HG03378 (cell line): ENCODE data around the gene OR1I1.
"Not testable (repeated sequence)": the region's sequence is repeated elsewhere in the genome, so short reads cannot be mapped to it uniquely, and the experiment has no call there.

Source experiments
- ATAC-seq: cut with Tn5 transposase; IDR thresholded peaks from one replicate; pipeline ENCODE4 v1.9.1; 2021; ENCODE audit warnings: mild to moderate bottlenecking, moderate library complexity; ENCODE audit not compliant: unreplicated experiment

Gene OR1I1, protein sequence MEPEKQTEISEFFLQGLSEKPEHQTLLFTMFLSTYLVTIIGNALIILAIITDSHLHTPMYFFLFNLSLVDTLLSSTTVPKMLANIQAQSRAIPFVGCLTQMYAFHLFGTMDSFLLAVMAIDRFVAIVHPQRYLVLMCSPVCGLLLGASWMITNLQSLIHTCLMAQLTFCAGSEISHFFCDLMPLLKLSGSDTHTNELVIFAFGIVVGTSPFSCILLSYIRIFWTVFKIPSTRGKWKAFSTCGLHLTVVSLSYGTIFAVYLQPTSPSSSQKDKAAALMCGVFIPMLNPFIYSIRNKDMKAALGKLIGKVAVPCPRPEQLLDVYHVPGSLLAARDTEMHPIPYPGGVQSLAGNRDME

DNA sequence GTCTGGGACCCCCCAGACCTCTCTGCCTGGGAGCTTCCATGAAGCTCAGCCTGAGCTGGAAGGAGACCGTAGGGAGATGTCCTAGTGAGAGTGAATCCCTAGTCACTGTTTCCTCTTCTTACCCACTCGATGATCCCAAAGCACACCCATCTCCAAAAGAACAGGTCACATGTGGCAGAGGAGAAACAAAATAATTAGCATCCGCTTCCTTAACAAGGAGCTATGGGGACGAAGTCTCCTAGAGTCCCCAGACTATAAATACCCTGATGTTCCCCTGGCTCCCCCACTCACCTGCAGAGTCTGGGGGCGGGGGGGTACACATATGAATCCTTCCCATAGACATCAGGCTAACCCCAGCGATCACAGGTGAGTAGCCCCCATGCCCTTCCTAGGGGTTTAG lies at the start of gene OR1I1:
TSS of gene OR1I1 (plus strand) at position 301 of the 400 bp plus-strand sequence. CDS start 4,855 bp downstream, outside the sequence.
- no peak for ATAC-seq

DNA sequence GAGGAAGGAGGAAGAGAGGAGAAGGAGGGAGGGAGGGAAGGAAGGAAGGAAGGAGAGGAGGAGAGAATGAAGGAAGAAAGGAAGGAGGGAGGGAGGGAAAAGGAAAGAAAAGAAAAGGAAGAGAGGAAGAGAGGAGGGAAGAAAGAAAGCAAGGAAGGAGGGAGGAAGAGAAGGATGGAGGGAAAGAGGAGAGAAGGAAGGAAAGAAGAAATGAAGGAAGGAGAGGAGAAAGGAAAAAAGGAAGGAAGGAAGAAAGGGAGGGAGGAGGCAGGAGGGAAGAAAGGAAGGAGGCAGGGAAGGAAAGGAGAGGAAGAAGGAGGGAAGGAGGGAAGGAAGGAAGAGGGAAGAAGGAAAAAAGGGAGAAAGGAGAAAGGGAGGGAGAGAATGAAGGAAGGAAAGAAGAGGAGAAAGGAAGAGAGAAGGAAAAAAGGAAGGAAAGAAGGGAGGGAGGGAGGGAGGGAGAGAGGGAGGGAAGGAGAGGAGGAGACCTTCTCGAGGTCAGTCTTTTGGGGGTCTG lies 46.2 kb upstream of the OR1I1 start:
- no peak for ATAC-seq

DNA sequence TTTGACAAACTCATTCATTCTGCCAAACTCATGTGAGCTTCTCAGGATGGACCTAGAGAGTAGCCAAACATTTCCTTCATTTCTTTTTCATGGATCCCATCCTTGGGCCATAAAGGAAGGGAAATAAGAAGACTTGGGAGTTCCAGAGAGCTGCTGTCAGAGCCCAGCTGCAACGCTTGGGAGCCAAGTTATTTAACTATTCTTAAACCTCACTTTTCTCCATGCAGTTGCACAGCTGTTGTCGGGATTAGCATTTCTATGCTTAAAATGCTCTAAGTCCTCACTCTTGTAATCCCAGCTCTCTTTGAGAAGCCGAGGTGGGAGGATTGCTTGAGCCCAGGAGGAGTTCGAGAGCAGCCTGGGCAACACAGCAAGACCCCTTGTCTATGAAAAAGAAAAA lies 44.4 kb upstream of the OR1I1 start:
- no peak for ATAC-seq

DNA sequence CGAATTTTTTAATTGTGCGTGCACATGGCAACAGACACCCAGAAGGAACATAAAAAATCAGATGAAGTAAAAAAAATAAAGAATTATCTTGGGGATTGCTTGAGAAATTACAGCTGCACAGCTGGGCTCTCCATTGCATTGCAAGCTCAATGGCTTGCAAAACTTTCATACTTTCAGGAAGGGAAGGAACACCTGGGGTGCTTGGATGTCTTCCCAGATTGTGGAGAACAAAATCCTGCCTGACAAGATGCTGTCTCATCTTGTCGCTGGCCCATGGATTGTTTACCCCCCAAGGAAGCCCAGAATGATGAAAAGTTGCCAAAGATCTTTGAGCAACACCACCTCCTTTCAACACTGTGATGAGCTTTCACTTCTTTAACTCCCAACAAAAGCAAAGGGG lies 43.7 kb upstream of the OR1I1 start:
- no peak for ATAC-seq

DNA sequence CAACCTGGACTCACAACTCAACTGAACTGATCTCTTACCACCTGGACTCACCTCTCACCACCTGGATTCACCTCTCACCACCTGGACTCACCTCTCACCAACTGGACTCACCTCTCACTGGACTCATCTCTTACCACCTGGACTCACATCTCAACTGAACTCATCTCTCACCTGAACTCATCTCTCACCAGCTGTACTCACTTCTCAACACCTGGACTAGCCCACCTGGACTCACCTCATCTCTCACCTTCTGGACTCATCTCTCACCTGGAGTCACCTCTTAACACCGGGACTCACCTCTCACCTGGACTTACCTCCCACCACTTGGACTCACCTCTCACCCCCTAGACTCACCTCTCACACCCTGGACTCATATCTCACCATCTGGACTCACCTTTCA lies 40.0 kb upstream of the OR1I1 start:
- ATAC-seq, result no peak

DNA sequence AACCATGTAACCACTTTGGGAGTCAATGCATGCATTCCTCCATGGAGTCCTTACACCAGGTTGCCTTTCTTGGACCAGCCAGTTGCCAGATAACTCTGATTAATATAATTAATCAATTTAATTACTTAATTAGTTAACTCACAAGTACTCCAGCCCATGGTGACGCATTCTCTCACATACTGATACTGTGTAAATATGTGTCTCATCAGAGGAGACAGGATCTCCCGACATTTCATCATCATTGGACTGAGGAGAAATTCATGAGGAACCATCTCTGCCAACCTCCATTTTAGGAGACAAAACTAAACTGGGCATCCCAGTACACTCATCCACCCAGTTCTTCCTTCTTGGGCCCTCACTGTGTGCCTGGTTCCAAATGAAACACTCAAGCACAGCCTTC lies 39.2 kb upstream of the OR1I1 start:
- no peak for ATAC-seq

DNA sequence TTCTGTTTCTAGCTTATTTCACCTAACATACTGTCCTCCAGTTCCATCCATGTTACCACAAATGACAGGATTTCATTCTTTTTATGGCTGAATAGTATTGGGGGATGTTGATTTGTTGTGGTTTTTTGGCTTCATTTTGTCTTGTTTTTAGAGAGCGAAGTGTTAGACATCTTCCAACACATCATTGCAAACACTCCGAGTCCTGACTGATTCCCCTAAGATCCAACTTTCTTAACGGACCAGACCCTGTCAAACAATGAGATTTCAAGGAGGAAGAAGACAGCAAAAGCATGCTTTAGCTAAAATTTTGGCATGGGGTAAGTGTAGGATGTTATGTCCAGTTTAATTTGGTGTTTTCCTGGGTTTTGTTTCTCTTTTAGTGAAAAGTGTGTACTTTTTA lies 36.5 kb upstream of the OR1I1 start:
- no peak for ATAC-seq

DNA sequence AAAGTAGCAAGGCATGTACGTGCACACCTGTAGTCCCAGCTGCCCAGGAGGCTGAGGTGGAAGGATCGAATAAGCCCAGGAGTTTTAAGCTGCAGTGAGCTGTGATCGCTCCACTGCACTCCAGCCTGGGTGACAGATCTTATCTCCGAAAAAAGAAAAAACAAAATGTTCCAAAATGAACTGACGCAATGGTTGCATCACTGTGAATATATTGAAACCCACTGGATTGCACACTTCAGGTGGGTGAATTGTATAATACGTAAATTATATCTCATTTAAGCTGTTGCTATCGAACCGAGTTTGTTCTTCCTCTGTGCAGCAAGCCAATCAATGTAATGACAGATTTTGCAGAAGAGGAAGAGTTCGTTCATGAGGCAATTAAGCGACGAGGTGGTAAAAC lies 34.3 kb upstream of the OR1I1 start:
- ATAC-seq, result no peak

DNA sequence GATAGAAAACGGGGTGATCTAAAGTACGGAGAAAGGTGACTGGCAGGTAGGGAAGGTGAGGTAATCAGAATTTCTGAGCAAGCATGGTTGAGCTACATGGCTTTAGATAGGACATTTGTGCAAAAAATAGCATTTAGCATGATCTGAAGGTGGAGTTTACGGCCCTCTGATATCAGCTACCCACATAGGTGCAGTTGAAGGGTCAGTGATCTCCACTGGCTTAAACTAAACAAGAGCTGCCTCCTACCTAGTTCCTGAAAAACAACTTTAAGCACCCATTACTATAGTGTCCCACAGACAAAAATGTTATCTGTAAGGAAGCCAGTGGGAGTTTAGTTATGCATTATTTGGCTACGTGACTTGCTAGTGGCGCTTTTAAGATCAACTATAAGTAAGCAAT lies 33.9 kb upstream of the OR1I1 start:
- ATAC-seq, result no peak

DNA sequence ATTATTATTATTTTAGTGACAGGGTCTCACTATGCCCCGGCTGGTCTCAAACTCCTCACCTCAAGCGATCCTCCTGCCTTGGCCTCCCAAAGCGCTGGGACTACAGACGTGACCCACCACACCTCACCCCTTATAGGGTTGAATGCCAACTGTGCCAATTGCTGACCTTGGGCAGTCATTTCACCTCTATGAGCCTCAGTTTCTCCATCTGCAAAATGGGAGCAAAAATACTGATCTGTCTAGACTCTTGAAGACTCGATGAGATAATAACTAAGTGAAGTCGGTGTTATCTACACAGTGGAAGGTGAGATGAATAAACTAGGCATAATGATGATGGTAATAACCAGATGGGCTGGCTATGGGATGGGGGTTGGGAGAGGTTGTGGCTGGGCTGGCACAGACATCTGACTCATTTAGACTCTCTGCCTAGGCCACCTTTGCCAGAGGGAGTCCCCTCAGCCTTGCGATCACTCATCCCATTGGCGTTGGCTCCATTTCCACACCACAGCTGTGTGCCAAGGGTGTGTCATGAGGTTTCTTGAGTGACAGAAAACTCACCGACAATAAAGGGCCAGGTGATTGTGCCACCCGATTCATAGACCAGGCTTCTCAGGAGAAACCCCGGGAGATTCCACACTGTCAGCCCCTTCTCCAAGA lies 33.0 kb upstream of the OR1I1 start, which contains the start of gene CASP14:
TSS of gene CASP14 (plus strand) at position 596 of the 657 bp plus-strand sequence. CDS start 2,772 bp downstream, outside the sequence.
- no peak for ATAC-seq

DNA sequence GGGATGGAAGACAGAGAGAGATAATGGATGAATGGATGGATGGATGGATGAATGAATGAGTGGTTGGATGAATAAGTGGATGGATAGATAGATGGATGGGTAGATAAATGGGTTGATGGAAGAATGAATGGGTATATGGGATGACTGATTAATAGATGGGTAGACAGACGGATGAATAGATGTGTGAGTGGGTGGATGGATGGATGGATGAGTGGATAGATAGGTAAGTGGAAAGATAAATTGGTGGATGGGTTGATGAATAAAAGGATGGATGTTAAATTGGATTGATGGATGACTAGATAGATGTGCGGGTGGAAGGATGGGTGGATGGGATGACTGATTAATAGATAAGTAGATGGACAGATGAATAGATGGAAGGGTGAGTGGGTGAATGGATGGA lies 31.4 kb upstream of the OR1I1 start:
- no peak for ATAC-seq

DNA sequence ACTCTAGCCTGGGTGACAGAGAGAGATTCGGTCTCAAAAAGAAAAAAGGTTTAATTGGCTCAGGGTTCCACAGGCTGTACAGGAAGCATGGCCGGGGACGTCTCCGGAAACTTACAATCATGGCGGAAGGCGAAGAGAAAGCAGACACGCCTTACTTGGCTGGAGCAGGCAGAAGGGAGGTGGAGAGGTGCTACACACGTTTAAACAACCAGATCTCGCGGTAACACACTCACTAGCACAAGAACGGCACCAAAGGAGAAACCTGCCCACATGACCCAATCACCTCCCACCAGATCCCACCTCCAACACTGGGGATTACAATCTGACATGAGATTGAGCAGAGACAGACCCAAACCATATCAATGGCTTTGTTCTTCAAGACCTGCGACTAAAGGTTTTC lies 20.0 kb upstream of the OR1I1 start:
- ATAC-seq, result no peak

DNA sequence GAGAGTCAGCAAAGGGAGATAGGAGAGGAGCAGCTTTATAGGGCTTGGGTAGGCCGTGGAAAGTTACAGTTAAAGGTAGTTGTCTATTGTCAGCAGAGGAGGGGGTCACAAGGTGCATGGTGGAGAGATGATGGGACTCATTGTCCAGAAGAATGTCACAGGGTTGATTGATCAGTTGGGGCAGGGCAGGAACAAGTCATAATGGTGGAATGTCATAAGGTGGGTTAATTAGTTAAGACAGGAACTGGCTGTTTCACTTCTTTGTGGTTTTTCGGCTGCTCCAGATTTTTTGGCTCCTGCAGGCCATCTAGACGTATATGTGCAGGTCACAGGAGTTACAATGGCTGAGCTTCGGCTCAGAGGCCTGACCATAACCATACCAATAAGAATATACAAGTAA lies 11.6 kb upstream of the OR1I1 start:
- not testable (repeated sequence) for ATAC-seq

DNA sequence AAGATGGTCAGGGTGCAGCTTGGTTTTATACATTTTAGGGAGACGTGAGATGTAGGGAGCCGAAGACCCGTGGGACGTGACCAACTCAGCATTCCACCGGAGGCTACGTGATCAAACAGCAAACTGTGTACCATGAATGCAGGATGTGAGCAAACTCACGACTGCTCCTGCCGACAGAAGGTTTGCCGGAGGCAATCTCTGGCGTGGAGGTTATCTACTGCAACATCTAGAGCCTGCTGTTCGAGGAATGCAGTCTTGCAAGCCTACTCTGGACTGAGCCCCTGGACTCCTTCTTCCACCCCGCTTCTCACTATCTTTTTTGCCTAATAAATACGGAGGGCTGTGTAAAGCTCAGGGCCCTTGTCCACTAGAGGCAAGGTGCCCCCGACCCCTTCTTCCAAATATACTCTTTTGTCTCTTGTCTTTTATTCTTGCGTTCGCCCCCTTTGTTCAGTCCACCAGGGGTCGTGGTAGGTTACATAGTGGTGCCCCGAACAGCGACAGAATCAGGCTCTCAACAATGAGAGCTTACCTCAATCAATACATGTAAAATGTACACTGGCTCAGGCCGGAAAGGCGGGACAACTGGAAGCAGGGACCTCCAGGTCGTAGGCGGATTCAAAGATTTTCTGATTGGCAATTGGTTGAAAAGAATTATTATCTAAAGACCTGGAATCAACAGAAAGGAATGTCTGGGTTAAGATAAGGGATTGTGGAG lies 8.9 kb upstream of the OR1I1 start:
- ATAC-seq, result no peak

DNA sequence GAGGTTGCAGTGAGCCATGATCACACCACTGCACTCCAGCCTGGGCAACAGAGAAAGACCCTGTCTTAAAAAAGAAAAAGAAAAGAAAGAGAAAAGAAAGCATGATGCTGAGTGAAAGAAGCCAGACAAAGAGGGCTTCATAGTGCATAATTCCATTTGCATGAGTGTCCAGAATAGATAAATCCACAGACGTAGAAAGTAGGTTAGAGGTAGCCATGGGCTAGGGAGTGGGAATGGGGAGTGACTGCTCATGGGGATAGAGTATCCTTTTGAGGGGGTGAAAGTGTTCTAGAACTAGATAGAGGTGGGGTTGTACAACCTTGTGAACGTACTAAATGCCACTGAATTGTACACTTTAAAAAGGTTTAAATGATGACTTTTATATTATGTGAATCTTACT lies 7.6 kb upstream of the OR1I1 start:
- no peak for ATAC-seq

DNA sequence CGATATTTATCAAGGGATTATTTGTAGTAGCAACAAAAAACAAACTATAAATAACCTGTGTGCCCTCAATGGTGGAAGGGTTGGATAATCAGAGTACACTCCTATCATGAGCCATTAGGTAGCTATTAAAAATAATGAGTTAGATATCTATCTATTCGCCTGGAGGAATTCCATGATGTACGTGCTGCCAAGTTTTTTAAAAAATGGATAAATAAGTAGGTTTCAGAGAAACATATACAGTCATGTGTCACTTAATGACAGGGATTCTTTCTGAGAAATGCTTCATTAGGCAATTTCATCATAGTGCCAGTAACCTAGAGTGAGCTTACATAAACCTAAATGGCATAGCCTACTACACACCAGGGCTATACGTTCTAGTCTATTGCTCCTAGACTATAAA lies 6.2 kb upstream of the OR1I1 start:
- ATAC-seq, result no peak

DNA sequence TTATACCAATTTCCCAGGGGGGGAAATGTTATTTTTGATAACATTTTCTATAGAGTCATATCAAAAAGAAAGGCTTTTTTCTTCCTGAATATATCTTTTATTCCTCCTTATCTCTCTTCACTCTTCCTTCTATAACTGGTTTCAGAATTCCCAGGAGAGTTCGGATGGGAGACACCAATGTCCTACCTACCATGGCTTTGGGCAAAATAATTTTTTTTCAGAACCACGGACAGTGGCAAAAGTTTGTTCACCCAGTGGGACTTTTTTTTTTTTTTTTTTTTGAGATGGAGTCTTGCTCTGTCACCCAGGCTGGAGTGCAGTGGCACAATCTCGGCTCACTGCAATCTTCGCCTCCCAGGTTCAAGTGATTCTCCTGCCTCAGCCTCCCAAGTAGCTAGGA lies 2.0 kb upstream of the OR1I1 start:
- ATAC-seq, result not testable (repeated sequence)

DNA sequence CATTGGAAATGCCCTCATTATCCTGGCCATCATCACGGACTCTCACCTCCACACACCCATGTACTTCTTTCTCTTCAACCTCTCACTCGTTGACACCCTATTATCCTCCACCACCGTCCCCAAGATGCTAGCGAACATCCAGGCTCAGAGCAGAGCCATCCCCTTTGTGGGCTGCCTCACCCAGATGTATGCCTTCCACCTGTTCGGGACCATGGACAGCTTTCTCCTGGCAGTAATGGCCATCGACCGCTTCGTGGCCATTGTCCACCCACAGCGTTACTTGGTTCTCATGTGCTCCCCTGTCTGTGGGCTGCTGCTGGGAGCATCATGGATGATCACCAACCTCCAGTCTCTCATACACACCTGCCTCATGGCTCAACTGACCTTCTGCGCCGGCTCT lies 5.2 kb downstream of the OR1I1 start:
- no peak for ATAC-seq

DNA sequence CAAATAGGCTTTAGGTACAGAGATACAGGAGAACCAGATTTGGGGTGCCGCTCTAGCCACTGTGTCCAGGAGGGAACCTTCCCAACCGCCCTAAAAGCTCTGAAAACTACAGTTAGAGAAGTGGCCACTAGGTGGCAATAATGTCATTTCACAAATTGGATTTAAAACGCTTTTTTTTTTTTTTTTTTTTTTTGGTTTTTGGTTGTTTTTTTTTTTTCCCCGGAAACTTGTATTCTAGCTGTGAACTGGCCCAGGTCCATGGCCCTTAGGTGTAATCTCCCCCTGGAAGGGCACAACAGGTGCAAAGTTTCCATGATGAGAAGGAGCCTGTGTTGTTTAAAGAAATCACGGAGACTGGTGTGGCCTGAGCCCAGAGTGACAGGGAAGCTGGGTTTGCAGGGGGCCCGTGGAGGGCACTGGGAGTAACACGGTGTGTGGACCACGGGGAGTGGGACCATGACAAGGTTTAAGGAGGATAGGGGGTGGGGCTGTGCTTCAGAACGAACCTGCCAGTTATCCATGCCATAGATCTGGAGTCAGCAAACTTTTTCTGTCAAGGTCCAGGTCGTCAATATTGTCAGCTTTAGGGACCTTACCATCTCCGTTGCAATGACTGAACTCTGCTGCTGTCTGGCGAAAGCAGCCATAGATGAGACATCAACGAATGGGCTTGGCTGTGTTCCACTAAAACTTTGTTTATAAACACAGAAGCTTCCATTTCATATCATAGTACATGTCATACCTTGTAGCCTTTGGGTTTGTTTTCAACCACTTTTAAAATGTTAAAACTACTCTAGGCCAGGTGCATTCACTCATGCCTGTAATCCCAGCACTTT lies 10.1 kb downstream of the OR1I1 start:
- no peak for ATAC-seq

DNA sequence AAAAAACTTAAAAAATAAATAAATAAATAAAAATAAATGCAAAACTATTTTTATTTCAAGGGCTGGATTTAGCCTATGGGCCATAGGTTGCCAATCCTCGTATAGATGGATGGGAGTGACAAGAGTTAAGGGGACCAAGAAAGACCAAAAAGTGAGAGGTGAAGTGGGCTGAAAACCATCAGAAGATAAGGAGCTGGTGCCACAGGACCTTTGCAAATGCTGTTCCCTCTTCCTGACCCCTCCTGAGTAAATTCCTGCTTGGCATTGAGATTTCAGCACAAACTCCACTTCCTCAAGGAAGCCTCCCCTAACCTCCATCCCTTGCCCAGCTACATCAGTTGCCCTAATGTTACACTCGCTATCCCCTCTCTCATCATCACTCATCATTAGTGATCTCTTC lies 11.0 kb downstream of the OR1I1 start:
- no peak for ATAC-seq

DNA sequence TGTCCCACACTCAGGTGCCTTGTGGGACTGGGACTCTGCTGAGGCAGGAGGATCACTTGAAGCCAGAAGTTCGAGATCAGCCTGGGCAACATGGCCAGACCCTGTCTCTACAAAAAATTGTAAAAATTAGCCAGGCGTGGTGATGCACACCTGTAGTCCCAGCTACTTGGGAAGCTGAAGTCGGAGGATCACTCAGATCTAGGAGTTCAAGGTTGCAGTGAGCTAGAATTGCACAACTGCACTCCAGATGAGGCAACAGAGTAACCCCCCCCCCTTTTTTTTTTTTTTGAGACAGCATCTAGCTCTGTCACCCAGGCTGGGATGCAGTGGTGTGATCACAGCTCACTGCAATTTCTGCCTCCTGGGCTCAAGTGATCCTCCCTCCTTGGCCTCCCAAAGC lies 14.2 kb downstream of the OR1I1 start:
- no peak for ATAC-seq
